HL-60 (cell line): ENCODE measurements around the gene TMC8.

Experiments used
- POLR2AphosphoS5 ChIP-seq: IDR thresholded peaks from 2 replicates; pipeline ENCODE4 v1.6.1; 2012; ENCODE audit warnings: low read depth
- TF ChIP-seq, protein P1 (sequence below): IDR thresholded peaks from one replicate; pipeline ENCODE4 v1.5.1; 2011; ENCODE audit warnings: low read length, control low read depth, inconsistent platforms; ENCODE audit not compliant: insufficient read depth
- TF ChIP-seq, protein P2 (sequence below): IDR thresholded peaks from 2 replicates; pipeline ENCODE4 v1.6.1; 2012; ENCODE audit warnings: low read depth; ENCODE audit not compliant: insufficient replicate concordance

DNA sequence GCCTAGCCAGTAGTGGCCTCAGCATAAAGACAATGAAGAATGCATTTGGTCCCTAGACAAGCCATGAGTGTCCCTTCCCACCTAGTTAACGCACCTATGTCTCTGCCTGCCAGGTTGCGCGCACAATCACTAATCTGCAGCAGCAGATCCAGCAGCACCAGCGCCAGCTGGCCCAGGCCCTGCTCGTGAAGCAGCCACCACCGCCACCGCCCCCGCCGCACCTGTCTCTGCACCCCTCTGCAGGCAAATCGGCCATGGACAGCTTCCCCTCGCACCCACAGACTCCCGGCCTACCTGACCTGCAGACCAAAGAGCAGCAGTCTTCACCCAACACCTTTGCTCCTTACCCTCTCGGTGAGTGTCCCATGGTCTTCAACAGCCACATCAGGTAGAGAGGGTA, 43.8 kb upstream of the TMC8 start:
- TF ChIP-seq POLR2AphosphoS5, result no peak
- TF ChIP-seq, protein P1, sequence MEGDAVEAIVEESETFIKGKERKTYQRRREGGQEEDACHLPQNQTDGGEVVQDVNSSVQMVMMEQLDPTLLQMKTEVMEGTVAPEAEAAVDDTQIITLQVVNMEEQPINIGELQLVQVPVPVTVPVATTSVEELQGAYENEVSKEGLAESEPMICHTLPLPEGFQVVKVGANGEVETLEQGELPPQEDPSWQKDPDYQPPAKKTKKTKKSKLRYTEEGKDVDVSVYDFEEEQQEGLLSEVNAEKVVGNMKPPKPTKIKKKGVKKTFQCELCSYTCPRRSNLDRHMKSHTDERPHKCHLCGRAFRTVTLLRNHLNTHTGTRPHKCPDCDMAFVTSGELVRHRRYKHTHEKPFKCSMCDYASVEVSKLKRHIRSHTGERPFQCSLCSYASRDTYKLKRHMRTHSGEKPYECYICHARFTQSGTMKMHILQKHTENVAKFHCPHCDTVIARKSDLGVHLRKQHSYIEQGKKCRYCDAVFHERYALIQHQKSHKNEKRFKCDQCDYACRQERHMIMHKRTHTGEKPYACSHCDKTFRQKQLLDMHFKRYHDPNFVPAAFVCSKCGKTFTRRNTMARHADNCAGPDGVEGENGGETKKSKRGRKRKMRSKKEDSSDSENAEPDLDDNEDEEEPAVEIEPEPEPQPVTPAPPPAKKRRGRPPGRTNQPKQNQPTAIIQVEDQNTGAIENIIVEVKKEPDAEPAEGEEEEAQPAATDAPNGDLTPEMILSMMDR, result no peak
- TF ChIP-seq, protein P2, sequence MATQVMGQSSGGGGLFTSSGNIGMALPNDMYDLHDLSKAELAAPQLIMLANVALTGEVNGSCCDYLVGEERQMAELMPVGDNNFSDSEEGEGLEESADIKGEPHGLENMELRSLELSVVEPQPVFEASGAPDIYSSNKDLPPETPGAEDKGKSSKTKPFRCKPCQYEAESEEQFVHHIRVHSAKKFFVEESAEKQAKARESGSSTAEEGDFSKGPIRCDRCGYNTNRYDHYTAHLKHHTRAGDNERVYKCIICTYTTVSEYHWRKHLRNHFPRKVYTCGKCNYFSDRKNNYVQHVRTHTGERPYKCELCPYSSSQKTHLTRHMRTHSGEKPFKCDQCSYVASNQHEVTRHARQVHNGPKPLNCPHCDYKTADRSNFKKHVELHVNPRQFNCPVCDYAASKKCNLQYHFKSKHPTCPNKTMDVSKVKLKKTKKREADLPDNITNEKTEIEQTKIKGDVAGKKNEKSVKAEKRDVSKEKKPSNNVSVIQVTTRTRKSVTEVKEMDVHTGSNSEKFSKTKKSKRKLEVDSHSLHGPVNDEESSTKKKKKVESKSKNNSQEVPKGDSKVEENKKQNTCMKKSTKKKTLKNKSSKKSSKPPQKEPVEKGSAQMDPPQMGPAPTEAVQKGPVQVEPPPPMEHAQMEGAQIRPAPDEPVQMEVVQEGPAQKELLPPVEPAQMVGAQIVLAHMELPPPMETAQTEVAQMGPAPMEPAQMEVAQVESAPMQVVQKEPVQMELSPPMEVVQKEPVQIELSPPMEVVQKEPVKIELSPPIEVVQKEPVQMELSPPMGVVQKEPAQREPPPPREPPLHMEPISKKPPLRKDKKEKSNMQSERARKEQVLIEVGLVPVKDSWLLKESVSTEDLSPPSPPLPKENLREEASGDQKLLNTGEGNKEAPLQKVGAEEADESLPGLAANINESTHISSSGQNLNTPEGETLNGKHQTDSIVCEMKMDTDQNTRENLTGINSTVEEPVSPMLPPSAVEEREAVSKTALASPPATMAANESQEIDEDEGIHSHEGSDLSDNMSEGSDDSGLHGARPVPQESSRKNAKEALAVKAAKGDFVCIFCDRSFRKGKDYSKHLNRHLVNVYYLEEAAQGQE, result no peak
